Left ventricle myocardium inferior (tissue), 1 donor: Measurements from ENCODE around the gene SH2D6. TPM values are rescaled to one million over a fixed set of nuclear protein-coding genes. Genes with fewer than 3 reads are reported as not detected.

Source experiments
- DNase-seq: peaks from one replicate; pipeline ENCODE4 v3.0.0-alpha.2; 2020
- H3K27ac ChIP-seq: fragments of 200-600 bp; replicated peaks from 2 replicates; pipeline ENCODE4 v1.8.0; 2021
- H3K27me3 ChIP-seq: fragments of 200-600 bp; 2 replicates; pipeline ENCODE4 v1.8.0; 2021; ENCODE audit warnings: low read depth
- H3K36me3 ChIP-seq: fragments of 200-600 bp; 2 replicates; pipeline ENCODE4 v1.8.0; 2021
- H3K4me1 ChIP-seq: fragments of 200-600 bp; 2 replicates; pipeline ENCODE4 v1.8.0; 2021
- H3K4me3 ChIP-seq: fragments of 200-600 bp; 2 replicates; pipeline ENCODE4 v1.8.0; 2021; ENCODE audit warnings: mild to moderate bottlenecking, moderate library complexity
- H3K9me3 ChIP-seq: fragments of 200-600 bp; replicated peaks from 2 replicates; pipeline ENCODE4 v1.8.0; 2021
- CTCF ChIP-seq: fragments of 200-600 bp; IDR thresholded peaks from 2 replicates; pipeline ENCODE4 v1.8.0; 2021; ENCODE audit warnings: antibody characterized with exemption, mild to moderate bottlenecking, borderline replicate concordance
- intact Hi-C: fragments of 100-400 bp; cut with micrococcal nuclease; formaldehyde crosslinking; loops from one replicate; pipeline ENCODE4 v1.11.0; 2022
- total RNA-seq: library from RNA; stranded (reverse); fragmentation: NEBNext Ultra II Directional; extraction: Animal tissue kit (Norgen Biotek cat#: 25700); gene quantifications from one replicate; pipeline ENCODE4 v1.2.1, GENCODE V29; 2021
- donor health status: DM: no; HTN: yes; CAD: no; lungs with severe emphysema.

The SH2D6 gene
- total RNA-seq, 1 donor from 2014 or later: not detected

- Histone ChIP-seq H3K4me3 (no peak overlapping the region), H3K27ac (no peak overlapping the region), H3K4me1 (peaks cover 43% of the 10 kb centered on the region), H3K27me3 (no peaks in the 10 kb centered on the region), H3K36me3 (no peaks in the 10 kb centered on the region), H3K9me3 (no peaks in the 10 kb centered on the region)
- DNase-seq: no peak
- intact Hi-C loops: no loop called here
- no peak for TF ChIP-seq CTCF
Observed at GRCh38 chr2:85439986-85440385, 21.5 kb downstream of the SH2D6 start.

- H3K4me3 ChIP-seq: no peak overlapping the region
- DNase-seq: no peak
- H3K27me3 ChIP-seq: no peaks in the 10 kb centered on the region
- H3K4me1 ChIP-seq: peaks cover 43% of the 10 kb centered on the region
- no peaks in the 10 kb centered on the region for H3K36me3 ChIP-seq
- no peak for TF ChIP-seq CTCF
- intact Hi-C loops: no loop called here
- H3K9me3 ChIP-seq: no peaks in the 10 kb centered on the region
- no peak overlapping the region for H3K27ac ChIP-seq
Observed at GRCh38 chr2:85440729-85441128, 22.2 kb downstream of the SH2D6 start.

GRCh38 chr2:85441864-85442263 lies 23.4 kb downstream of the SH2D6 start:
- intact Hi-C loops: no loop called here
- TF ChIP-seq CTCF: no peak
- H3K4me1 ChIP-seq: peaks cover 43% of the 10 kb centered on the region
- H3K36me3 ChIP-seq: no peaks in the 10 kb centered on the region
- DNase-seq: no peak
- no peaks in the 10 kb centered on the region for H3K27me3 ChIP-seq
- H3K9me3 ChIP-seq: no peaks in the 10 kb centered on the region
- H3K4me3 ChIP-seq: no peak overlapping the region
- no peak overlapping the region for H3K27ac ChIP-seq

- no peak for DNase-seq
- no peak for TF ChIP-seq CTCF
- Histone ChIP-seq H3K4me3 (no peak overlapping the region), H3K9me3 (no peaks in the 10 kb centered on the region), H3K4me1 (peaks cover 19% of the 10 kb centered on the region), H3K27ac (peak overlapping the region; percentile 75), H3K36me3 (no peaks in the 10 kb centered on the region), H3K27me3 (no peaks in the 10 kb centered on the region)
- intact Hi-C loops: no loop called here
Observed at GRCh38 chr2:85444629-85445172, 26.2 kb downstream of the SH2D6 start.

GRCh38 chr2:85445316-85446295 lies 27.1 kb downstream of the SH2D6 start:
- peak; percentile 54 for DNase-seq
- intact Hi-C loops: no loop called here
- H3K27ac ChIP-seq: peak overlapping the region; percentile 75
- H3K9me3 ChIP-seq: no peaks in the 10 kb centered on the region
- H3K36me3 ChIP-seq: no peaks in the 10 kb centered on the region
- no peak for TF ChIP-seq CTCF
- no peak overlapping the region for H3K4me3 ChIP-seq
- peaks cover 19% of the 10 kb centered on the region for H3K4me1 ChIP-seq
- no peaks in the 10 kb centered on the region for H3K27me3 ChIP-seq
